Gastrocnemius medialis (tissue), 4 donors: ENCODE results near the gene TEX2.

Experiments
- CTCF ChIP-seq, 5 experiments: fragments of 450-650 bp in 3 of 5; fragments of 200-600 bp in 2 of 5; sonication (generic) in 2 of 5; IDR thresholded peaks in 4 of 5; conservative IDR thresholded peaks in 1 of 5; 1 replicate in 4 of 5; 2 replicates in 1 of 5; pipeline ENCODE4 v1.5.1; 2016 to 2019; ENCODE audit warnings: antibody characterized with exemption in 5 of 5, mild to moderate bottlenecking in 3 of 5, moderate library complexity in 3 of 5
- POLR2A ChIP-seq, 2 donors: fragments of 450-650 bp; IDR thresholded peaks; one replicate each; pipeline ENCODE4 v1.6.1; 2017; ENCODE audit warnings: antibody characterized with exemption in 2 of 2, mild to moderate bottlenecking in 2 of 2, moderate library complexity in 2 of 2

GRCh38 chr17:64133546-64134215 lies 129.4 kb downstream of the TEX2 start:
- TF ChIP-seq CTCF (IDR thresholded peaks at IDR 0.05 in 4 of 5, conservative IDR thresholded peaks at IDR 0.05 in 1 of 5) (peak; percentile 66 to 73 (median 69)), POLR2A (IDR thresholded peaks at IDR 0.05) (no peak)
